HL-60 (cell line): ENCODE results near the gene EMID1.

Source experiments
- CTCF ChIP-seq: IDR thresholded peaks from one replicate; pipeline ENCODE4 v1.5.1; 2011; ENCODE audit warnings: low read length, control low read depth, inconsistent platforms; ENCODE audit not compliant: insufficient read depth
- POLR2AphosphoS5 ChIP-seq: IDR thresholded peaks from 2 replicates; pipeline ENCODE4 v1.6.1; 2012; ENCODE audit warnings: low read depth

DNA sequence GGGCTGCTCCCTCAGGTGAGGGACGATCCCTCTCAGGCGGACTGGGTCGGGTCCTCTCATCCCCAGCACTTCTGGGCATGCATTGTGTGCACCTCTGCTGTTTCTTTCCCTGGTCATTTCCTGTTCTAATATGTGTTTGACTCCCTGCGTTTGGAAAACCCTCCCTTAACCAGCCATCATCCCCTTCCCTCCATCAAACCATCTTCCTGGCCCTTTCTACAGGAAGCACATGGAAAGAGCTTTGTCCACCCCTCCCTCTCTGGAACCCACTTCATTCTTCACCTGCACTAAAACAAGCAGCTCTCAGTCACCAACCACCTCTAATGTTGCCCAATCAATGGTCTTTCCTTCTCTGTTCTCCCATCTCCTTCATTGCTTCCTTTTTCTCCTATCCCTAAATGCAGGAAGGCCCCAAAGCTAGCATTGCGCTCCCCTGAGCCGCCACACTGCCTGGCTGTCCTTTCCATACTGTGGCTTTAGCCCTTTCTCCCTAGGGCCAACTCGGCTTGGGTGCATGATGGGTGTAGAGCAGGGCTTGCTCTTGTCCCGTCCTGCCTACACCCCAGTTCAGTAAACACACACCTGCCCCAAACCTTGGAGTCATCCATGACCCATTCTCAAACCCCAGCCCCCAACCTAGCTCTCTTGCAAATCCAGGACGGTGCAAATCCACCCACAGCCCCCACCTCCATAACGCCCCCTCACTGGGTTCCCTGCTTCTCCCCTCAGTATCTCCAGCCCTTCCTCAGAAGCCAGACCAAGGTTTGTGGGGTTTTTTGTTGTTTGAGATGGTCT is 95.3 kb downstream of the EMID1 start:
- TF ChIP-seq CTCF = no peak
- peak; percentile 37; the same call in 1 of the 2 replicates for TF ChIP-seq POLR2AphosphoS5
